HG02610 (cell line): Measurements from ENCODE around the gene SH3TC1.

Experiments used
- ATAC-seq: cut with Tn5 transposase; IDR thresholded peaks from one replicate; pipeline ENCODE4 v1.9.1; 2021; ENCODE audit warnings: mild to moderate bottlenecking, moderate library complexity; ENCODE audit not compliant: unreplicated experiment

Gene SH3TC1

DNA sequence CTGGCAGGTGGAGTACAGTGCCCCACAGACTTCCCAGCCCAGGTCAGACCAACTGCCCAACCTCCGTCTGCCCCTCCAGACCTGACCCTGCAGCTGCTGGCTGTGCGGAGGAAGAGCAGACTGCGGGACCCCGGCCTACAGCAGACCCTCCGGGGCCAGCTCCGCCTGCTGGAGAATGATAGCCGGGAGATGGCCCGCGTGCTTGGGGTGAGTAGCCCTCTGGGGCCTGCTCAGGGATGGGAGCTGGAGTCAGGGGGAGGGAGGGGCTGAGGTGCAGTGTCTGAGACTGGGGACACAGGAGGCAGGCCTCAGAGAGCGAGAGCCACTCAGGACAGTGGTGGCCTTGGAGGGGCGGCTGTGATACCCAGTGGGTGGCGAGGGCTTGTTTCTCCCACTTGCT is 13.5 kb downstream of the SH3TC1 start:
- no peak for ATAC-seq

GRCh38 chr4:8213121-8213520 is 14.0 kb downstream of the SH3TC1 start:
- no peak for ATAC-seq

DNA sequence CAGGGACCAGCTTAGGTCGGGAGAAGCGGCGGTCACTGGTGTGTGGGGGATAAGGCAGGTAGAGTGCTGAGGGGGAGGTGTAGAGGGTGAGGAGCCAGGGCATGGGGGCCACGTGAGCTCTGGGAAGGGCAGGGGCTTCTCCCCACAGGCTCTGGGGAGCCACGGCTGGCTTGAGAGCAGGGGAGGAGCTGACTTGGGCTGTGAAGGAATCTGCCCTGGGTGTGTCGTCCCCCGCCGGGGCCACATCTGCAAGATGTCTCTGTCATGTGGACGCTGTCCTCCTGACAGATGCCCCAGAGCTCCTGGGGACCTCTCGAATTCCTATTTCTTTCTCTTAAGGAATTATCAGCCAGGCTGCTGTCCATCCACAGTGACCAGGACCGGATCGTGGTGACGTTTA is 15.0 kb downstream of the SH3TC1 start:
- ATAC-seq: no peak

DNA sequence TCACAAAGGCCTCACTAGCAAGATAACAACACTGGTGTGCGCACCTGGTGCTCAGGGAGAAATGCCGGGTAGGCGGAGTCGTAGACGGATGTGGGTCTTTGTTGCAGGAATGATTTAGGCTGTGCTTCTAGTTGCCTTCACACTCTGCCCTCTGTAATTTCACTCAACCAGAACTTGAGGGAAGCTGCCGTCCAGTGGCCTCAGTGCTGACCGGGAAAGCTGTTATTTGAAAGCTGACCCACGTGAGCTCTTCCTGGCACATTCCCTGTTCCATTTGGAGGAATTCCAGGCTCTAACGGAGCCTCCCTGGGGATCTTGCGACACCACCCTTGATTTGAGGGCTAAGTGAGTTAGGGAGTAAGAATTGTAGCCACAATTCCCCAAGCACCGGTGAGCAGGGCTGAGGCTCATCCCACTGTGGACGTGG is 15.9 kb downstream of the SH3TC1 start:
- no peak for ATAC-seq

DNA sequence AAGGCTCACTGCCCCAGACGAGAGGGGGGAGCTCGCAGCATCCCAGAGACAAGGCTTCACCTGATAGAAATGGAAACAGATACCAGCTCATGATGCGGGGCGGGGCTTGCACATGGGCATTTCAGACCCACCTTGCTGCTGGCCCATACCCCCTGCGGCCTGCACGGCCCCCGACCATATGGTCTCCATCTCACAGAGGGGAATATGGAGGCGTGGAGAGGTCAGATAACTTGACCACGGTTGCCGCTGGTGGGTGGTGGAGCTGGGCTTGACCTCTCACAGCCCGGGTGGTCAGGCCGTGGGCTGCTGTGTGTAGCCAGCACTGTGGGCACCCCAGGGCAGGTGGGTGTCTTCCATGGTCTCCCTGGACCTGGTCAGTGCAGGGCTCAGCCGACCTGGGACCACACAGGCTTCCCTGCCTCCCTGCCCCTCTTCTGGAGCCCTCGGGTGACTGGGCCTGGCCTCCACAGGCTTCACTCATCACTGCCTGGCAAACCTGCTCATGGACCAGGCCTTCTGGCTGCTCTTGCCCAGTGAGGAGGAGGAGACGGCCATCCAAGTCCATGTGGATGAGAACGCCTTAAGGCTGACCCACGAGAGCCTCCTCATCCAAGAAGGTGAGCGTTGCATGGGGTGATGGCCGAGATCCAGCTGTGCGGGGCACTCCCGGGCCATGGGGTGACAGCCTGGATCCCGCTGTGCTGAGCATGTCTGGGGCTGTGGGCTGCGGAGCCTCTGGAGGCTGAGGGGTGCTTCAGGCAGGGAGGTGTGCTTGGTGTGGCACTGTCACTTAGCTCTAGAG is 16.8 kb downstream of the SH3TC1 start:
- ATAC-seq: no peak

- ATAC-seq: no peak
Measured at GRCh38 chr4:8216443-8217245, 17.6 kb downstream of the SH3TC1 start.

- no peak for ATAC-seq
Measured at GRCh38 chr4:8217246-8217511, 18.1 kb downstream of the SH3TC1 start.

GRCh38 chr4:8217871-8218270 is 18.8 kb downstream of the SH3TC1 start:
- no peak for ATAC-seq

DNA sequence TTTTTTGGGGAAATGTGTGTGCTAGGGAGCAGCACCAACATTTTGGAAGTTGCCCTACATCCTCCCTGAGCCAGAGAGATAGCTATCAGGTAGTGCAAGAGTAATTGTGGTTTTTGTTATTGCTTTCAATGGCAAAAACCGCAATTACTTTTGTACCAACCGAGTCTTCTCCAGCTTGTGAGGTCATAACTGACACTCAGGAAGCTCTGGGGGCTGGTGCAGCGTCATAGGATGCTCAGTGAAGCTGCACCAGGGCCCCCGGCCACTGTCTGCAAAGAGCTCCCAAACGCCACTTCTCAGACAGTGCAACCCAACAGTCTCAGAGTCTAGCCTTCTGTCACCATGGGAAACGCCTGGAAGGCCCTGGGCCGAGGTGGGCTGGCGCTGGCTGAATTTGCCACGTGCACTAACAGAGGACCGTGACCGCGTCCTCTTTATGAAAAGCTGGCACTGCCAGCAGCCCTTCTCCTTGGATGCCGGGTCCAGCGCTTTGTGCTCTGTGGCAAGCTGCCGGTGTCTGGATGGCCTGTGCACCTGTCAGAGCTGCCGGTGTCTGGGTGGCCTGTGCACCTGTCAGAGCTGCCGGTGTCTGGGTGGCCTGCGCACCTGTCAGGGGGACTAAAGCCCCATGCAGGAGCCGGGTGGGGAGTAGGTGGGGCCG is 19.4 kb downstream of the SH3TC1 start:
- no peak for ATAC-seq

- no peak for ATAC-seq
Measured at GRCh38 chr4:8219236-8219635, 20.1 kb downstream of the SH3TC1 start.

- ATAC-seq: no peak
Measured at GRCh38 chr4:8220661-8221450, 21.8 kb downstream of the SH3TC1 start.

DNA sequence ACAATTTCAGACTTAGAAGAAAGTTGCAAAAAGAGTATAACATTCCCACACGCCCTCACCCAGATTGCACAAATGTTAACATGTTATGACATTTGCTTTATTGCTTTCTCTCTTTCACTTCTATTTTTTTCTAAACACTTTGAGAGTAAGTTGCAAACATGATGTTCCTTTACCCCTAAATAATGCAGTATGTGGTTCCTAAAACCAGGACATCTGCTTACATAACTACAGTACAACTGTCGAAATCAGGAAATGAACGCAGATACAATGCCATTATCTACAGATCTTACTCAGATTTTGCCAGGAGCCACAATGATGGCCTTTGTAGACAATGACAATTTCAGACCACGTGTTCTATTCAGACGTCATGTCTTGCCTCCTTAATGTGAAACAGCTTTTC is 22.4 kb downstream of the SH3TC1 start:
- ATAC-seq: no peak

- no peak for ATAC-seq
Measured at GRCh38 chr4:8221985-8222384, 22.9 kb downstream of the SH3TC1 start.

GRCh38 chr4:8222609-8223388 is 23.7 kb downstream of the SH3TC1 start:
- no peak for ATAC-seq

DNA sequence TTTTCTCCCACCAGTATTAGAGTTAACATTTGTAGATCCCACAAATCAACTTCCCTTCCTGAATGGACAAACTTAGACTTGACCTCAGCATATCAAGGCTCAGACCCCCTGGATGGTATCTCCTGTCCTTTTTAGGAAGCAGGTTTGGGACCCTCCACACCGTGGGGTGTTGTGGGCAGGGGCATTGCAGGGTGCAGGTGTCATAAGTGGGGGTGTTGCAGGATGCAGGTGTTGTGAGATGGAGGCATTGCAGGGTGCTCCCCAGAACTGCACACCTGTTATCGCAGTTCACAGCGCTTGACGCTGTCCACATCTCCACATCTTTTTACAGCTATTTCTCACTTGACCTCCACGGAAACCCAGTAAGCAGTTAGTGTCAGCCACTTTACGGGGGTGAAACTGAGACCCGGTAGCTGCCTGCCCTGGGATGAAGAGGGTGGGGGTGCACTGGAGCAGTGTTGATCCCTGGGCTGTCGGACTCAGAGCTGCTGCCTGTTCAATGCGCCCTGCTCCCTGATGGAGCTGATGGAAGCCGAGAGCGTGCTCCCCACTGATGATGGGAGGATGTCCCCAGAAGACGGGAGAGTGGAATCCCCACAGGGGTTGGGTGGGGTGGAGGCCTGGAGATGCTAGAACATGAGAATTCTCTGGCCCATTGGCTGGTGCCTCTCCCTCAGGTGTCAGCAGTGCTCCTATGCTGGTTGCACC is 25.3 kb downstream of the SH3TC1 start:
- ATAC-seq: no peak

DNA sequence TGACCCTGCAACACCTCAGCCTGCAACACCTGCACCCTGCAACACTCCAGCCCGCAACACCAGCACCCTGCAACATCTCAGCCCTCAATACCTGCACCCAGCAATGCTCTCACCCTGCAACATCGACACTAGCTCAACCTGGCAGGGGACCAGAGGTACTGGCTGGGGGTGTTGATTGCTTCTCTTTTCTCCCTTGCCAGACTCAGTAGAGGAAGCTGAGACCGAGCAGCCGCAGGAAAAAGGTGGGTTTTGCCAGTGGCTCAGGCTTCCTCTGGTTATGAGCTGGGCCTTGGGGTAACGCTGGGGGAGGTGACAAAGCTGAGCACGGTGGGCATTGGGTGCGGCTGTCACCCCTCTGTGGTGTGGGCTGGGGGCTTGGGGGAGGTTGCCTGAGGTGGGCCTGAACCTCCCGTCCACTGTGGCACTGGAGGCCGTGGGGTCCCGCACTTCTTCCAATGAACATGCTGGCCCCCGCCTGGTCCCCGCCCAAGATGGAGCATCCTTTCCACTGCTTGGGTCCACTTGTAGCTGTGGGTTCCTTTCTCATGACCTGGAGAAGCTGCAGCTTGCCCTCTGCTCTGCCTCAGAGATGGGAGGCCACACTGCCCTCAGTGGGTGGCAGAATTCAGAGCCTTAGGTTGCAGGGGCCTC is 26.0 kb downstream of the SH3TC1 start:
- no peak for ATAC-seq

DNA sequence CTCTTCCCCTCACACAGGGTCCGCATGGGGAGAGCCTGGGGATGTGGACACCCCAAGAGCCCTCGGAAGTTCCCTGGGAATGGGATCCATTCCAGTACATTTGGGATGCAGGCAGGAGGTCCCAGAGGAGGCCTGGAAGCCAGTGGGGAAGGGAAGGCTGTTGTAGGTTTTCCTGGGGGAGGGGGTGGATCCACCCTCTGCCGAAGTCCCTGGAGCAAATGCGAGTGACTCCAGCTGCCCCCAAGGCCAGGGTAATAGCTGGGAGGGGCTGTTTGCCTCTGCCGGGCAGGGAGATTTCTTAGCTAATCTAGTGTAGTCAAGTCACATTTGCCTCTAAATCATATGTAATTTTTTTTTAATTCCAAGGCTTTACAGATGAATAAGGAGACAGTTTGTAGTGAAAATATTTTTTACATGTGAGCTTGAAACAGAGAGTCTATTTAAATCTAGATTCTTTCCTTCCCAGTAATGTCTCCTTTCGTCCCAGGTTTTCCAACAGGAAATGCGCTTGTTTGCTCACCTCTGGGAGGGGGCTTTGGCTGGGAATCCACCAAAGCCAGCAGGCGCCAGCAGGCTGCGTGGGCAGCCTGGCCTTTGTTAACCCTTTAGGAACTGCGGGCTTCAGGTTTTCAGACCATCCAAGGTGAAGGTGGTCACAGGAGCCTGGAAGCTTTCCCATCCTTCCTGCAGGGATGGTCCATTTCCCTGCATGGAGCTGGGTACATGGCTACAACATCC is 26.8 kb downstream of the SH3TC1 start:
- ATAC-seq: no peak

DNA sequence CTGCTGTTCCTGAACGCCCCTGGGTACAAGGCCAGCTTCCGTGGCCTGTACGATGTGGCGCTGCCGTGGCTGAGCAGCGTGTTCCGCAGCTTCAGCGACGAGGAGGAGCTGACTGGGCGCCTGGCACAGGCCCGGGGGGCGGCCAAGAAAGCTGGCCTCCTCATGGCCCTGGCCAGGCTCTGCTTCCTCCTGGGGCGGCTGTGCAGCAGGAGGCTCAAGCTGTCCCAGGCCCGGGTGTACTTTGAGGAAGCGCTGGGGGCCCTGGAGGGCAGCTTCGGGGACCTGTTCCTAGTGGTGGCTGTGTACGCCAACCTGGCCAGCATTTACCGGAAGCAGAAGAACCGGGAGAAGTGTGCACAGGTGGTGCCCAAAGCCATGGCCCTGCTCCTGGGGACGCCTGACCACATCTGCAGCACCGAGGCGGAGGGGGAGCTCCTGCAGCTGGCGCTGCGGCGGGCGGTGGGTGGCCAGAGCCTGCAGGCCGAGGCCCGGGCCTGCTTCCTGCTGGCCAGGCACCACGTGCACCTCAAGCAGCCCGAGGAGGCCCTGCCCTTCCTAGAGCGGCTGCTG is 28.2 kb downstream of the SH3TC1 start:
- ATAC-seq: no peak
